ENCODE results near the gene RGS12. TPM values are rescaled to one million over a fixed set of nuclear protein-coding genes. Genes with fewer than 3 reads are reported as not detected.

The RGS12 gene
- total RNA-seq, 1 donor = 26.4 TPM

DNA sequence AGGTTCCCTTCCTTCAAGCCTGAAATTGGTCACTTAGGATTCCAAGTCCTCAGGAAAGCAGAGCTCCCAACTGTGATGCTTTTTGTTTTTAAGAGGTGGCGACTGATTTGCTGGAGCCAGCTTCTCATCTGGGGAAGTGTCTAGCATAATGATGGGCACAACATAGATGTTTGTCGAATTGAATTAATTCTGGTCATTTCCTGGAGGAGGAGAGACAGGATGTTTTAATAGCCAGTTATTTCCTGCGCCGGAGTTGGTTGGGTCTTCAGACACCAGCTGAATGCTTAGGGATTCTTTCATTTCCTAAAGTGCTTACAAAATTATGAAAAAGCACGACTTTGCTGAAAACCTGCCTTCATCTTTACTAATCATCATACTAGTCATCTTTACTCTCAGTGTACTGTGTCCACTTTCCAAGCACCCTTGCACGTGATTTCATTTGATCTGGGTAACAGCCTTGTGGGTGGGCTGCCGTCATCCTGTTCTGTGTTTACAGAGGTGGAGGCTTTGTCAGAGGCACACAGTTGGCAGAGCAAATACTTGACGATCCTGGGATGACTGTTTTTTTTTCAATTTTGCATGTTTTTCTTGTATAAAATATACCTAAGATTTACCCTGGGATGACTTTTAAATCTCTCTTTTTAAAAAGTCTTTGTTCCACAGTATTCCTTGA, 49.5 kb downstream of the RGS12 start:
- DNase-seq (ENCODE audit: low read depth in 2 of 3, low spot score in 2 of 3) = no peak

Other genes with a start within 250 kb of the RGS12 start
- not detected for gene HTT-AS, start 218.5 kb upstream of the RGS12 start, total RNA-seq
- gene HTT, start 218.3 kb upstream of the RGS12 start, total RNA-seq = 97.8 TPM
- gene MSANTD1, start 43.9 kb upstream of the RGS12 start, total RNA-seq = 2.2 TPM
- under 0.01 TPM for gene HGFAC, start 148.9 kb downstream of the RGS12 start, total RNA-seq
- under 0.01 TPM for gene DOK7, start 170.3 kb downstream of the RGS12 start, total RNA-seq
- 52.0 TPM for gene LRPAP1, start 239.4 kb downstream of the RGS12 start, total RNA-seq